PFSK-1 (cell line): ENCODE results near the gene BRPF3.

Source experiments
- FOXP2 ChIP-seq: optimal IDR thresholded peaks from 2 replicates; pipeline ENCODE3; 2011; ENCODE audit warnings: borderline replicate concordance, control low read depth, inconsistent platforms; ENCODE audit not compliant: insufficient read depth; ENCODE audit errors: extremely low read length, extremely low read depth
- POLR2AphosphoS5 ChIP-seq: IDR thresholded peaks from 2 replicates; pipeline ENCODE4 v1.6.1; 2012; ENCODE audit warnings: low read depth, mild to moderate bottlenecking, control low read depth, low read length, moderate library complexity
- REST ChIP-seq, 2 experiments: IDR thresholded peaks; 2 replicates each; pipeline versions ENCODE4 v1.6.1 to v1.8.0; 2011 to 2012; ENCODE audit warnings: low read depth in 2 of 2, low read length in 2 of 2, control low read depth in 1 of 2, inconsistent platforms in 1 of 2, mild to moderate bottlenecking in 1 of 2, moderate library complexity in 1 of 2; ENCODE audit not compliant: insufficient read depth in 1 of 2
- SIN3A ChIP-seq: IDR thresholded peaks from 2 replicates; pipeline ENCODE4 v1.6.1; 2012; ENCODE audit warnings: mild to moderate bottlenecking, low read length, moderate library complexity, borderline replicate concordance; ENCODE audit not compliant: insufficient read depth
- TAF1 ChIP-seq: IDR thresholded peaks from 2 replicates; pipeline ENCODE4 v1.6.1; 2012; ENCODE audit warnings: low read length, control low read depth, borderline replicate concordance; ENCODE audit not compliant: insufficient read depth

The BRPF3 gene

GRCh38 chr6:36265744-36266143 is 69.2 kb downstream of the BRPF3 start:
- no peak for TF ChIP-seq SIN3A
- no peak for TF ChIP-seq TAF1
- no peak for TF ChIP-seq REST (IDR thresholded peaks at IDR 0.05; ENCODE audit: insufficient read depth in 1 of 2, low read depth in 2 of 2, low read length in 2 of 2)

DNA sequence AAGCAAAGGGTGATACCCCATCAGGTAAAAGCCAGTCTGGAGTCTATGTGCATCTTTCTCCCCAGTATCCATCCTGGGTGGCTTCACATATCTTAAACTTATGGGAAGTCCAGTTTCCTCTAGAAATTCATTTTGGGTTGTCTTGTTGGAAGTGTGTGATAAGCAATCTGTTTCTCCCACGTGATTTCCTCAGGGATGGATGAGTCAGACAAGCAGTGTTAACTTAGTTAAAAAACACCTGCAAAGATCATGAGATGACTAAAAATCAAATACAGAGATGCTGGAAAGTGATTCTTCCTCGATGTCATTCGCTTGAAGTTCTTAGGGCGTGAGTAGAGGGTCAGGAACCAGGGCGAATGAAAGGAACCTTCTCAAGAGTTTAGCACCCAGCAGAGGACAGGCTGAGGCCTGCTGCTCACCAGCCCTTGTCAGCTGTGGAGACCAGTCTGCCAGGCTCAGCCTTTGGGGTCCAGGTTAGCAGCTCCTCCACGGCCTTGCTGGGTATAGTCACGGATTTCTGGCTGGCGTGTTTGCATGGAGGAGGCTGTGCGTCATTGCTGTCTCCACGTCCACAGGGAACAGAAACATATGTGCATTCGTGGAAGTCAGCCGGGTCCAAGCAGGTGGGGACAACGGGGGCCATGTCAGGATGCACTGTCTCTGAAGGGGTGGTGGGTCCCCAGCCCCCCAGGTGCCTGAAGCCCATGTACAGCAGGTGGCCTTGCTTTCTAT is 70.5 kb downstream of the BRPF3 start:
- no peak for TF ChIP-seq SIN3A
- no peak for TF ChIP-seq POLR2AphosphoS5
- no peak for TF ChIP-seq TAF1
- TF ChIP-seq FOXP2 = no peak
- TF ChIP-seq REST (IDR thresholded peaks at IDR 0.05; ENCODE audit: insufficient read depth in 1 of 2, low read depth in 2 of 2, low read length in 2 of 2) = no peak

GRCh38 chr6:36267731-36268477 is 71.4 kb downstream of the BRPF3 start:
- TF ChIP-seq FOXP2 (no peak), TAF1 (no peak), REST (IDR thresholded peaks at IDR 0.05; ENCODE audit: insufficient read depth in 1 of 2, low read depth in 2 of 2, low read length in 2 of 2) (no peak), SIN3A (no peak), POLR2AphosphoS5 (no peak)

DNA sequence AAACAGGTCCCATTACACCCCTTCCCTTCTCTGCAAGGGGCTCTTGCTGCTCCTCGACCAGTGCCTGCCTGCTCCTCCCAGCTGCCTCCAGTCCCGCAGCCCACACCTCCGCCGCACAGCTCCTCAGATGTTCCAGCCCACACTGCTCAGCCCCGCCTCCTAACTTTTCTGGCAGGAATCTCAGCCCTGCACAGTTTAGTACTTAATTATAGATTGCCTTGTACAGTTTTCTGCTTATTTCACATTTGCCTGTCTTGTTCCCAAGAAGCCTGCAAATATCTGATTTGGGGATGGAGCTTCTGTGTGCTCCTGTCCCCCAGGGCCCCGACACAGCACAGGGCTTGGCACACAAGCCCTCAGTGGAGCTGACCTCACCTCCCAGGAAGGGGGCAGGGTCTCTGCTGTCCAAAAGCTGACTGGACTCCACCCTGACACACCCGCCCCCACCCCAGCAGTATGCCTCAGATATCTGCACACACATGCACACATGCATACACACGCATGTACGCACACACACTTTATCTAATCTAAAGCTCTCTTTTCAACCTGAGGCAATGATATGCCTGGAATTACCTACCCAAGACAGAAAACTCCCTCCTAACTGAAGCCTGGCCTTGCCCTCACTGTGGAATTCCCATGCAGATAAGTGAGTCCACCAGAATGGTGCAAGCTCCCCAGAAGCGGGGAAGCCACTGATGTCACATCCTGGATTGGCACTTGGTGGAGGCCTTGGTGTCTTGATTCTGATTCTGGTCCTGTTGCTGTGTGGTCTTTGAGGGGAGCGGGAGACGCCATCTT is 72.1 kb downstream of the BRPF3 start:
- TF ChIP-seq REST (IDR thresholded peaks at IDR 0.05; ENCODE audit: insufficient read depth in 1 of 2, low read depth in 2 of 2, low read length in 2 of 2) (no peak), TAF1 (no peak), POLR2AphosphoS5 (no peak), FOXP2 (no peak), SIN3A (no peak)
